ENCODE measurements around the gene TYK2. TPM values are rescaled to one million over a fixed set of nuclear protein-coding genes. Genes with fewer than 3 reads are reported as not detected.

TYK2 gene
- total and polyA plus RNA-seq, 2 of the 4 experiments (the other 2 are of a cell fraction): 40.9 to 97.9 TPM

DNA sequence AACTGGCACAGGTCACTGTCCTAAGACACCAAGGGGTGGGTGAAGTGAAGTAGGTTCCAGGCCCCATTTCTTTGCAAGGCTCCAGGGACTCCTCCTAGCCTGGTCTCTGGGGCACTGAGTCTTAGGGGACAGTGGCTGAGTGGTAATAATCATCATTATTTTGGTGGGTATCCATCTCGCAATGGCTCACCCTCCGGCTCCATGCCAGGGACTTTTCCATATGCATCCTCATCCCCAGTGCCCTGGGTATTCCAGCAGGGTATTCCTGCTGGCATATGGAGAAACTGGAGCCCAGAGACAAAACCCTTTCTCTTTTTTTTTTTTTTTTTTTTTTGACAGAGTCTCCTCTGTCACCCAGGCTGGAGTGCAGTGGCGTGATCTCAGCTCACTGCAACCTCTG, 42.5 kb upstream of the TYK2 start:
- Histone ChIP-seq H3K56ac (ENCODE audit: extremely low read depth, insufficient read depth, low read length) (no peak overlapping the region), H2AFZ (replicated peaks; ENCODE audit: low read length, poor library complexity) (no peak overlapping the region), H4K20me1 (ENCODE audit: insufficient read depth, low read length) (peaks cover 18% of the 10 kb centered on the region), H3K4ac (ENCODE audit: low read depth, low read length) (no peak overlapping the region), H4K91ac (ENCODE audit: insufficient read depth, low read depth, low read length) (no peak overlapping the region), H3K4me2 (ENCODE audit: low read depth, low read length) (no peak overlapping the region), H3K23ac (ENCODE audit: low read depth, low read length) (no peak overlapping the region), H3K36me3 (ENCODE audit: control insufficient read depth, insufficient read depth, low read length) (no peaks in the 10 kb centered on the region), H3K14ac (replicated peaks; ENCODE audit: low read depth, low read length) (no peak overlapping the region), H3K27ac (ENCODE audit: insufficient read depth, low read length) (no peak overlapping the region), H3K27me3 (ENCODE audit: control insufficient read depth, insufficient read depth, low read length) (peaks cover 41% of the 10 kb centered on the region), H3K4me1 (ENCODE audit: control insufficient read depth, insufficient read depth, low read length) (peaks cover 13% of the 10 kb centered on the region), H2AK9ac (replicated peaks; ENCODE audit: low read depth, low read length, poor library complexity) (peak overlapping the region; percentile 6), H2BK120ac (ENCODE audit: low read depth, low read length) (no peak overlapping the region), H3K79me1 (ENCODE audit: low read depth in 1 of 2, low read length in 2 of 2) (no peaks in the 10 kb centered on the region; a peak in 1 of 4 replicates), H3K9ac (ENCODE audit: low read depth, low read length) (no peak overlapping the region), H3K4me3 (ENCODE audit: insufficient read depth, low read depth, low read length) (no peak overlapping the region), H4K8ac (ENCODE audit: low read depth in 2 of 2, low read length in 2 of 2) (no peak overlapping the region), H2AK5ac (ENCODE audit: low read depth, low read length) (no peak overlapping the region), H3K9me1 (ENCODE audit: insufficient read depth, low read length) (no peaks in the 10 kb centered on the region), H3K18ac (ENCODE audit: low read depth, low read length) (no peak overlapping the region), H2BK5ac (ENCODE audit: low read depth, low read length, poor library complexity, severe bottlenecking) (no peak overlapping the region), H2BK15ac (ENCODE audit: low read depth, low read length) (no peak overlapping the region), H4K5ac (ENCODE audit: low read depth, low read length) (no peak overlapping the region), H2BK20ac (ENCODE audit: low read depth, low read length) (no peak overlapping the region), H3K9me3 (ENCODE audit: control insufficient read depth, insufficient read depth, low read length) (no peaks in the 10 kb centered on the region)
- no peak for TF ChIP-seq FOS (IDR thresholded peaks at IDR 0.05; ENCODE audit: low read depth, low read length)
- TF ChIP-seq NFE2L2 (IDR thresholded peaks at IDR 0.05; ENCODE audit: low read depth, low read length): no peak
- TF ChIP-seq MAFK (IDR thresholded peaks at IDR 0.05; ENCODE audit: low read depth, low read length): no peak
- TF ChIP-seq RAD21 (IDR thresholded peaks at IDR 0.05; ENCODE audit: low read length): no peak
- no peak for TF ChIP-seq USF2 (IDR thresholded peaks at IDR 0.05; ENCODE audit: low read depth, low read length)
- TF ChIP-seq, protein P1, sequence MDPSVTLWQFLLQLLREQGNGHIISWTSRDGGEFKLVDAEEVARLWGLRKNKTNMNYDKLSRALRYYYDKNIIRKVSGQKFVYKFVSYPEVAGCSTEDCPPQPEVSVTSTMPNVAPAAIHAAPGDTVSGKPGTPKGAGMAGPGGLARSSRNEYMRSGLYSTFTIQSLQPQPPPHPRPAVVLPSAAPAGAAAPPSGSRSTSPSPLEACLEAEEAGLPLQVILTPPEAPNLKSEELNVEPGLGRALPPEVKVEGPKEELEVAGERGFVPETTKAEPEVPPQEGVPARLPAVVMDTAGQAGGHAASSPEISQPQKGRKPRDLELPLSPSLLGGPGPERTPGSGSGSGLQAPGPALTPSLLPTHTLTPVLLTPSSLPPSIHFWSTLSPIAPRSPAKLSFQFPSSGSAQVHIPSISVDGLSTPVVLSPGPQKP (IDR thresholded peaks at IDR 0.05; ENCODE audit: borderline replicate concordance, low read depth, low read length): no peak
- TF ChIP-seq RFX5 (IDR thresholded peaks at IDR 0.05; ENCODE audit: low read depth, low read length): no peak
- TF ChIP-seq RCOR1 (IDR thresholded peaks at IDR 0.05; ENCODE audit: insufficient replicate concordance, low read length): no peak
- no peak for TF ChIP-seq MXI1 (IDR thresholded peaks at IDR 0.05; ENCODE audit: borderline replicate concordance, low read depth, low read length)
- TF ChIP-seq POLR2A (IDR thresholded peaks at IDR 0.05; ENCODE audit: low read depth, low read length): no peak
- TF ChIP-seq MAZ (IDR thresholded peaks at IDR 0.05; ENCODE audit: borderline replicate concordance, low read depth, low read length): no peak
- no peak for TF ChIP-seq SMC3 (IDR thresholded peaks at IDR 0.05; ENCODE audit: low read depth, low read length)
- no peak for TF ChIP-seq CEBPB (IDR thresholded peaks at IDR 0.05; ENCODE audit: low read depth, low read length)
- TF ChIP-seq CTCF (conservative IDR thresholded peaks at IDR 0.05; ENCODE audit: low read depth, low read length): no peak
- no peak for TF ChIP-seq BHLHE40 (IDR thresholded peaks at IDR 0.05; ENCODE audit: low read depth, low read length)
- no peak for TF ChIP-seq CHD1 (IDR thresholded peaks at IDR 0.05; ENCODE audit: low read depth, low read length)
- intact Hi-C loops (cut with micrococcal nuclease): no loop called here
- in situ Hi-C loops (cut with MboI; ENCODE audit: low sequenced_read_pairs): no loop called here
- ChIA-PET POLR2A (ENCODE audit: unreplicated experiment) (no interaction called here), CTCF (no interaction called here)
- no CpG with 5 or more reads among the region's 3 CpGs for WGBS, 2 experiments (ENCODE audit: extremely low coverage in 2 of 2, insufficient read length in 1 of 2)
- DNase-seq: no peak
- dilution Hi-C loops (cut with HindIII; ENCODE audit: low sequenced_read_pairs, unreplicated experiment): no loop called here
- ATAC-seq (ENCODE audit: low read depth): no peak
- BruUV-seq (replicated peaks): no TSS peak

Measured in IMR-90 (cell line).